Endothelial cell of umbilical vein (primary cell): ENCODE data around the gene ATOSA. TPM values are rescaled to one million over a fixed set of nuclear protein-coding genes. Genes with fewer than 3 reads are reported as not detected.

Source experiments
- BruUV-seq: library from RNA; stranded (reverse); fragments of 400-500 nt; replicated peaks from 2 replicates; lab custom pipeline; 2021; lab: Mats Ljungman, UMichigan
- CTCF ChIA-PET: fragments of 300-600, 350-600 bp; sonication (Branson Sonifier 250); formaldehyde crosslinking; loops from one replicate; lab custom pipeline; 2021; ENCODE audit warnings: antibody characterized with exemption, inconsistent platforms; lab: Charles Lee
- POLR2A ChIA-PET: fragments of 300-600, 350-600 bp; sonication (Branson Sonifier 250); formaldehyde crosslinking; loops from one replicate; lab custom pipeline; 2021; ENCODE audit warnings: antibody characterized with exemption, inconsistent platforms; lab: Charles Lee
- DNase-seq: peaks from one replicate; pipeline ENCODE4 v3.0.0-alpha.2; 2011; ENCODE audit warnings: low read depth, low spot score
- FAIRE-seq: peaks from 2 replicates; lab custom pipeline; 2011; peaks lifted over from hg19 to GRCh38; lab: Jason Lieb, UNC
- H2AFZ ChIP-seq: 2 replicates; pipeline ENCODE4 v1.6.0; 2012; ENCODE audit warnings: low read depth, low read length, control low read depth, inconsistent platforms
- H3K27ac ChIP-seq: 2 replicates; pipeline ENCODE4 v1.5.1; 2011; ENCODE audit warnings: low read depth, mild to moderate bottlenecking, control low read depth, low read length, moderate library complexity; ENCODE audit not compliant: insufficient read depth
- H3K27me3 ChIP-seq, 2 experiments: 2 replicates each; pipeline versions ENCODE4 v1.6.0 to v1.6.1; 2011; ENCODE audit warnings: low read length in 2 of 2, mixed read lengths in 1 of 2; ENCODE audit not compliant: control insufficient read depth in 2 of 2, insufficient read depth in 2 of 2
- H3K36me3 ChIP-seq, 2 experiments: 2 replicates in 1 of 2; 3 replicates in 1 of 2; pipeline ENCODE4 v1.5.1; 2011; ENCODE audit warnings: low read length in 2 of 2, mild to moderate bottlenecking in 1 of 2, moderate library complexity in 1 of 2; ENCODE audit not compliant: control insufficient read depth in 2 of 2, insufficient read depth in 2 of 2; ENCODE audit errors: extremely low read depth in 1 of 2
- H3K4me1 ChIP-seq: 3 replicates; pipeline ENCODE4 v1.5.1; 2011; ENCODE audit warnings: mild to moderate bottlenecking, low read length; ENCODE audit not compliant: control insufficient read depth, insufficient read depth; ENCODE audit errors: extremely low read depth
- H3K4me2 ChIP-seq: 2 replicates; pipeline ENCODE4 v1.6.1; 2011; ENCODE audit warnings: low read length, control low read depth, mixed read lengths; ENCODE audit not compliant: insufficient read depth
- H3K4me3 ChIP-seq, 3 experiments: fragments of 200-600 bp in 1 of 3; sonication (generic), shearing (Covaris generic) in 1 of 3; replicated peaks in 1 of 3; 2 replicates each; pipeline ENCODE4 v1.5.1; 2011 to 2016; ENCODE audit warnings: control low read depth in 3 of 3, low read length in 3 of 3, mild to moderate bottlenecking in 2 of 3, inconsistent platforms in 1 of 3, low read depth in 1 of 3, moderate library complexity in 1 of 3; ENCODE audit not compliant: insufficient read depth in 1 of 3
- H3K79me2 ChIP-seq: 2 replicates; pipeline ENCODE4 v1.6.0; 2012; ENCODE audit warnings: low read length, inconsistent platforms; ENCODE audit not compliant: control insufficient read depth, insufficient read depth
- H3K9ac ChIP-seq: replicated peaks from 2 replicates; pipeline ENCODE3; 2011; ENCODE audit warnings: low read length, control low read depth; ENCODE audit not compliant: insufficient read depth; ENCODE audit errors: extremely low read depth
- H3K9me1 ChIP-seq: replicated peaks from 3 replicates; pipeline ENCODE4 v1.6.0; 2011; ENCODE audit warnings: mild to moderate bottlenecking, low read length; ENCODE audit not compliant: control insufficient read depth, insufficient read depth; ENCODE audit errors: extremely low read depth
- H3K9me3 ChIP-seq: replicated peaks from 2 replicates; pipeline ENCODE4 v1.5.1; 2012; ENCODE audit warnings: low read length, inconsistent platforms; ENCODE audit not compliant: control insufficient read depth, insufficient read depth
- H4K20me1 ChIP-seq: replicated peaks from 2 replicates; pipeline ENCODE3; 2011; ENCODE audit warnings: mild to moderate bottlenecking, low read length; ENCODE audit not compliant: control insufficient read depth, insufficient read depth; ENCODE audit errors: extremely low read depth
- CTCF ChIP-seq, 2 donors: IDR thresholded peaks; 1 replicate in 1 of 2; 2 replicates in 1 of 2; pipeline ENCODE4 v1.5.1; 2011; ENCODE audit warnings: low read length in 2 of 2, mild to moderate bottlenecking in 2 of 2, moderate library complexity in 2 of 2, control low read depth in 1 of 2, inconsistent platforms in 1 of 2, low read depth in 1 of 2; ENCODE audit not compliant: insufficient read depth in 1 of 2; ENCODE audit errors: extremely low read depth in 1 of 2
- EZH2 ChIP-seq: IDR thresholded peaks from 2 replicates; pipeline ENCODE4 v1.6.1; 2012; ENCODE audit warnings: borderline replicate concordance, low read depth, mild to moderate bottlenecking, moderate library complexity, low read length, inconsistent platforms; ENCODE audit not compliant: severe bottlenecking
- FOS ChIP-seq: IDR thresholded peaks from 2 replicates; pipeline ENCODE4 v1.6.1; 2011; ENCODE audit warnings: mild to moderate bottlenecking, low read length, moderate library complexity, borderline replicate concordance; ENCODE audit not compliant: insufficient read depth
- GATA2 ChIP-seq: IDR thresholded peaks from 2 replicates; pipeline ENCODE4 v1.7.0; 2011; ENCODE audit warnings: low read depth, mild to moderate bottlenecking, moderate library complexity, mixed read lengths, low read length; ENCODE audit not compliant: insufficient read length, insufficient read depth
- JUN ChIP-seq: IDR thresholded peaks from 2 replicates; pipeline ENCODE4 v1.6.1; 2011; ENCODE audit warnings: borderline replicate concordance, low read depth; ENCODE audit not compliant: insufficient read length, insufficient read depth
- MYC ChIP-seq: IDR thresholded peaks from one replicate; pipeline ENCODE4 v1.6.1; 2011; ENCODE audit warnings: mild to moderate bottlenecking, low read depth, low read length
- POLR2A ChIP-seq: IDR thresholded peaks from 2 replicates; pipeline ENCODE4 v1.6.1; 2012; ENCODE audit warnings: low read depth, mild to moderate bottlenecking, control low read depth, low read length
- POLR2AphosphoS5 ChIP-seq: IDR thresholded peaks from 2 replicates; pipeline ENCODE4 v1.6.1; 2012; ENCODE audit warnings: low read depth, mild to moderate bottlenecking, control low read depth, low read length, moderate library complexity; ENCODE audit not compliant: insufficient read depth
- dilution Hi-C: fragments of 300-500 bp; cut with MboI; formaldehyde crosslinking; loops from one replicate; pipeline ENCODE4 v1.15.0; 2019; ENCODE audit warnings: low sequenced_read_pairs; ENCODE audit not compliant: extremely low pct_ligation_motif_present
- intact Hi-C: fragments of 100-400 bp; cut with micrococcal nuclease; formaldehyde crosslinking; loops from one replicate; pipeline ENCODE4 v1.10.0; 2022
- polyA plus RNA-seq, 4 experiments: library from polyadenylated mRNA; depleted of rRNA in 3 of 4; stranded (reverse) in 3 of 4; unstranded in 1 of 4; fragments of >200 nt; gene quantifications; 2 replicates each; pipeline versions ENCODE4 v1.2.1 to v1.2.3, GENCODE V29; 2011 to 2012; ENCODE audit warnings: missing spikeins in 1 of 4
- total RNA-seq: library from RNA; stranded (reverse); gene quantifications from 2 replicates; pipeline ENCODE4 v1.2.3, GENCODE V29; 2021
- TF ChIP-seq, protein P1 (sequence below): IDR thresholded peaks from 2 replicates; pipeline ENCODE4 v1.6.1; 2011; ENCODE audit not compliant: insufficient read depth, insufficient read length

The ATOSA gene
- total and polyA plus RNA-seq, 2 donors (not counting 3 experiments of a cell fraction or from before 2014, with no cell fraction given) = 19.4 to 41.1 TPM

GRCh38 chr15:52670087-52670486 lies 9.1 kb downstream of the ATOSA start:
- BruUV-seq = no TSS peak
- FAIRE-seq = no peak
- dilution Hi-C loops = no loop called here
- H3K9ac ChIP-seq = no peak overlapping the region
- no peak overlapping the region for H3K4me3 ChIP-seq
- no peak for DNase-seq
- POLR2A ChIA-PET = no interaction called here
- no peaks in the 10 kb centered on the region for H3K4me1 ChIP-seq
- H4K20me1 ChIP-seq = no peaks in the 10 kb centered on the region
- H3K27ac ChIP-seq = no peak overlapping the region
- H3K79me2 ChIP-seq = no peaks in the 10 kb centered on the region
- H3K27me3 ChIP-seq = no peaks in the 10 kb centered on the region
- intact Hi-C loops = no loop called here
- no peaks in the 10 kb centered on the region for H3K9me1 ChIP-seq
- CTCF ChIA-PET = interaction anchor here (1.1 kb wide), 1 partner anchor 18 kb away, joined by 4 read pairs; no protein-coding TSS in a partner anchor
- TF ChIP-seq POLR2AphosphoS5 = no peak
- no peak for TF ChIP-seq CTCF (IDR thresholded peaks at IDR 0.05; ENCODE audit: extremely low read depth in 1 of 2, insufficient read depth in 1 of 2, low read depth in 1 of 2, low read length in 2 of 2)
- H2AFZ ChIP-seq = no peak overlapping the region
- no peak overlapping the region for H3K4me2 ChIP-seq
- peaks cover 6 to 7% of the 10 kb centered on the region in 2 experiments for H3K36me3 ChIP-seq
- H3K9me3 ChIP-seq = no peaks in the 10 kb centered on the region

DNA sequence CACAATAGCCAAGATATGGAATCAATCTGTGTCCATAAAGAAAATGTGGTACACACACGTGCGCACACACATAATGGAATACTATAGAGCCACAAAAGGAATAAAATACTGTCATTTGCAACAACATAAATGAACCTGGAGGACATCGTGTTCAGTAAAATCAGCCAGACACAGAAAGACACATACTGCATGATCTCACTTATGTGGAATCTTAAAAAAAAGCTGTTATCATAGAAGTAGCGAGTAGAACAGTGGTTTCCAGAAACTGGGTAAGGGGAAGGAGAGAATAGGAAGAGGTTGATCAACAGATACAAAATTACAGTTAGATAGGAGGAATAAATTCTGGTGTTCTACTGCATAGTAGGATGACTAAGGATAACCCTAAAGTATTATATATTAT lies 11.1 kb downstream of the ATOSA start:
- Histone ChIP-seq H4K20me1 (no peaks in the 10 kb centered on the region), H3K36me3 (peaks cover 4 to 10% of the 10 kb centered on the region in 2 experiments), H3K4me3 (no peak overlapping the region), H3K27me3 (no peaks in the 10 kb centered on the region), H3K27ac (no peak overlapping the region), H3K4me2 (no peak overlapping the region), H2AFZ (no peak overlapping the region), H3K79me2 (no peaks in the 10 kb centered on the region), H3K9me1 (no peaks in the 10 kb centered on the region), H3K9me3 (no peaks in the 10 kb centered on the region), H3K9ac (no peak overlapping the region), H3K4me1 (no peaks in the 10 kb centered on the region)
- no peak for TF ChIP-seq POLR2AphosphoS5
- no peak for TF ChIP-seq EZH2
- TF ChIP-seq, protein P1, sequence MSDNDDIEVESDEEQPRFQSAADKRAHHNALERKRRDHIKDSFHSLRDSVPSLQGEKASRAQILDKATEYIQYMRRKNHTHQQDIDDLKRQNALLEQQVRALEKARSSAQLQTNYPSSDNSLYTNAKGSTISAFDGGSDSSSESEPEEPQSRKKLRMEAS = no peak
- no peak for TF ChIP-seq CTCF (IDR thresholded peaks at IDR 0.05; ENCODE audit: extremely low read depth in 1 of 2, insufficient read depth in 1 of 2, low read depth in 1 of 2, low read length in 2 of 2)
- no peak for TF ChIP-seq JUN
- TF ChIP-seq POLR2A = no peak
- no peak for TF ChIP-seq FOS
- no peak for TF ChIP-seq GATA2
- TF ChIP-seq MYC = no peak
- no peak for FAIRE-seq
- dilution Hi-C loops = no loop called here
- intact Hi-C loops = no loop called here
- BruUV-seq = no TSS peak
- DNase-seq = no peak
- CTCF ChIA-PET = no interaction called here
- POLR2A ChIA-PET = no interaction called here
